ENCODE results near the gene DMD.

DMD gene

GRCh38 chrX:33065415-33065814, 145.9 kb downstream of the DMD start:
- no peak for DNase-seq
- intact Hi-C loops (cut with DNase I): no loop called here

DNA sequence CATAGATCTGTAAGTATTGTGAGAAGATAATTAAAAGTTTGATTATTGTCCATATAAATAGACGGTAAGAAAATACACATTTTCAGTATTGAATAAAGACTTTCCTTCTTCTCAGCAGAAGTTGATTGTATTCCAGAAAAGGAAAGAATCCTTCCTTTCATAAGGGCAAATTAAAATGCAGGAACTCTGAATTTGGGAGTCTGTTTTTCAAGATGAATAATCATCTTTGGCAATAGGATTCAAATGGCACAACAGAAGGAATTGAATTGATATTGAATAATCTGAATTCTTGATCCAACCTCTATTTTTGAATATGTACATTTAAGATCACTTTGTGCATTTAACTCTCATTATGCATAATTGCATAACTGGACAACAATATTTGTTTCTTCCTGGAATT, 149.3 kb downstream of the DMD start:
- intact Hi-C loops (cut with DNase I): no loop called here
- no peak for DNase-seq

- DNase-seq: no peak
Measured at GRCh38 chrX:33053001-33053400, 158.3 kb downstream of the DMD start.

GRCh38 chrX:33045882-33046281, 165.5 kb downstream of the DMD start:
- intact Hi-C loops (cut with DNase I): no loop called here

More at GRCh38 chrX:33053001-33053400, 158.3 kb downstream of the DMD start:
- intact Hi-C loops (cut with DNase I): no loop called here

GRCh38 chrX:33045245-33045644, 166.1 kb downstream of the DMD start:
- intact Hi-C loops (cut with DNase I): no loop called here

More at GRCh38 chrX:33045882-33046281, 165.5 kb downstream of the DMD start:
- DNase-seq: no peak

DNA sequence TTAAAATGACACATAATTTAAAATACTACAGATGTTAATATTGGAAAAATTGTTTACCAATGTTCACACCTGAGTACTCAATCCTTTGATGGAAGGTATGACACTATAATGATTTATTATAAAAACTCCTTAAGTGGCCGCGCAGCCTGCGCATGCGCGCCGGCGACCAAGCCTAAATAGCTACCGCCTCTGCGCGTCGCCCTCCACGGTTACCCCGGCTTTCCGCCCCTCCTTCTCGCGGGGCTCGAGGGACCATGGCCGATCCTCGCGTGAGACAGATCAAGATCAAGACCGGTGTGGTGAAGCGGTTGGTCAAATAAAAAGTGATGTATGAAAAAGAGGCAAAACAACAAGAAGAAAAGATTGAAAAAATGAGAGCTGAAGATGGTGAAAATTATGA, 170.2 kb downstream of the DMD start:
- no peak for DNase-seq
- intact Hi-C loops (cut with DNase I): no loop called here

More at GRCh38 chrX:33045245-33045644, 166.1 kb downstream of the DMD start:
- DNase-seq: no peak

GRCh38 chrX:33032700-33033099, 178.6 kb downstream of the DMD start:
- no peak for DNase-seq
- intact Hi-C loops (cut with DNase I): no loop called here

DNA sequence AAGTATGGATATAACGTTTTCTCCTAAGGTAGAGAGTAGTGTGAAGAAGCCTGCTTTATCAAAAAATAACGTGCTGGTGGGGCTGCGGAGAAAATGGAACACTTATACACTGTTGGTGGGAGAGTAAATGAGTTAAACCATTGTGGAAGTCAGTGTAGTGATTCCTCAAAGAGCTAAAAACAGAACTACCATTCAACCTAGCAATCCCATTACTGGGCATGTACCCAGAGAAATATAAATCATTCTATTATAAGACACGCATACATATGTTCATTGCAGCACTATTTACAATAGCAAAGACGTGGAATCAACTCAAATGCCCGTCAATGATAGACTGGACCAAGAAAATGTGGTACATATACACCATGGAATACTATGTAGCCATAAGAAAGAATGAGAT, 196.4 kb downstream of the DMD start:
- intact Hi-C loops (cut with DNase I): no loop called here
- no peak for DNase-seq

DNA sequence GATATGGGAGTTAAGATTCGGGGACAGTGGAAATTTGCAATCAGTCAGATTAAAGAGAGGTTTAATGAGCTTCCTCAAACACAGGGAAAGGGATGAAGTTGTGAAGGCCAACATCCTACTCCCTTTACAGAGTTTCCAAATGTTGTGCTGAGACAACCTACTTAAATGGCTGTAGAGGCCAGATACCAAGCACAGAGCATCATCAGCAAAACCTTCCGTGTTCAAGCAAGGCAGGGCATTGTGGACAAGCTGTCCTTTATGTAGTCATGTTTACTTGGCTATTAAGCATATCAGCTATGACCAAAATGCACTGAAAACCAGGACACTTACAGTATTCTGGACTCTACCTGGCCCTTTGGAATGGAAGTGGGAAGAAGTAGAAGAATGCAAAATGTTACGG, 197.3 kb downstream of the DMD start:
- intact Hi-C loops (cut with DNase I): no loop called here
- no peak for DNase-seq

DNA sequence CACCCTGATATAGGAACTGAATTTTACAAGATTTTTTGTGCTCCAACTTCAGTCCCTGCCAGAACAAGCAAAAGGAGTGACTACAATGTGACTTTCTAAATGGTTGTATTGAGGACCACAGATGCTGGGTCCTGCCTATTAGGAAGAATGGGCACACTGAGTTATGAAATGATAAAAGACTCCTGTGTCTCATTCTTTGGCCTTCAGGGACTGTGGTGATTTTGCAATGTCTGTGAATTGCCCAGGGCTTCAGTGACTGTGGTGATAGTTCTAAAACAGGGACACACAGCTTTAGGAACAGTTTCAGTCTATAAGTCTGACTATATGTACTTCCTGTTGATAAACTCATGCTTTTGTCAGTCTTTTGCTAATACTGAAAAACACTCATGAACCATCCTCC, 210.2 kb downstream of the DMD start:
- intact Hi-C loops (cut with DNase I): no loop called here
- DNase-seq: no peak

- intact Hi-C loops (cut with DNase I): no loop called here
- no peak for DNase-seq
Measured at GRCh38 chrX:32998776-32999175, 212.6 kb downstream of the DMD start.

- intact Hi-C loops (cut with DNase I): no loop called here
- DNase-seq: no peak
Measured at GRCh38 chrX:32995427-32995826, 215.9 kb downstream of the DMD start.

GRCh38 chrX:32987142-32987541, 224.2 kb downstream of the DMD start:
- DNase-seq: no peak
- intact Hi-C loops (cut with DNase I): no loop called here

DNA sequence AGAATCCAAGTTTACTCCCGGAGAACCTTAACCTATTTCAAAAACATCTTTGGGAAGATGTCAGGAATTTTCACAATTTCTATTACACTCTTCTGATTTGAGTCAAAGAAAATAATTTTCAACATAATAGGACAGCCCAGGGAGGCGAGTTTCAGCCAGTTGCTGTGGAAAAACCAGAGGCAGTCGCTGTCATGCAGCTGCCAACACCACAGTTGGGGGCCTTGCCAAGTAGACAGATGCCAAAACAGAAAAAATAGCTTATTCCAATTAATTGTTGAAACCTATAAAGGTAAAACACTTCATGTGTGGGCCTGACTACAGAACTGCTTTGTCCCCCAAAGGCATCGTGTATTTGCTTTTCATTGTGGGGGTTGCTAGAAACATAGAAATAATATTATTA, 225.8 kb downstream of the DMD start:
- DNase-seq: peak in 26 of 42 donors; percentile 2 to 56 (median 23)
- intact Hi-C loops (cut with DNase I): no loop called here

- intact Hi-C loops (cut with DNase I): no loop called here
- DNase-seq: no peak
Measured at GRCh38 chrX:32966821-32967355, 244.5 kb downstream of the DMD start.

GRCh38 chrX:32954125-32954524, 257.2 kb downstream of the DMD start:
- intact Hi-C loops (cut with DNase I): no loop called here
- no peak for DNase-seq

DNA sequence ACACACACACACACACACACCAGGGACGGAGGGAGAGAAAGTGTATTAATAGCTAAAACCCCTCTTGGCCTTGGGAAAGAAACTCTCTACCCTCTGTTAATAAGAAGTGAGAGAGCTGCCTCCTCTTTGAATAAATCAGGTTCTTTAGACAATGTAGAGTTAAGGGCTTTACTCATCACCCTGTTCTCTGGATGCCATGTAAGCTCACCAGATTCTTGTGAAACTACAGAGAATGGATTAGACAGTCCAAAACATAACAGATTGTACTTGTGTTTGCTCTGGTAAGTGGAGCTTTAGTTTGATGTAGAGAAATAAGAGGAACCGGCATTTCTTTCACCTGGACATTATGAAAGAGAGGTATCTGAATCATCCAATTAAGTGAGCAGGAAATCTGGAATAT, 263.2 kb downstream of the DMD start:
- intact Hi-C loops (cut with DNase I): no loop called here

GRCh38 chrX:32937043-32937442, 274.3 kb downstream of the DMD start:
- no peak for DNase-seq
- intact Hi-C loops (cut with DNase I): no loop called here

More for the DNA sequence above, 263.2 kb downstream of the DMD start:
- DNase-seq: no peak

DNA sequence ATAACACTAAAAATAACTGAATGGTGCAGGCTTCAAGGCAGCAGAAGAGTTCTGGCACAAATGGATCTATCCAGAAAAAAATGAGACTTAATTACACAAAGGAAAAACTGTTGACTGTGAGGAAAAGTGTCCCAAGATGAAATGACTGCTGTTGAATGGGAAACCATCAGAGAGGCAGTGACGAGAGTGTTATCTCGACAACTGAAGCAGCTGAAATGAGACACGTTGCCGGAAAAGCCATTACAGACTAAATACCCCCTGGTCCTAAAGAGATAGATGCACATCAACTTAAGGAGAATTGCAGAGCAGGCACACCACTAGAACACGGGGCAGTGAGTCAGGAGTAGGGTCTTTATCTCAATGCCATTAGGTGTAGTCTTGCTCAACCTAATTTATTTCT, 277.8 kb downstream of the DMD start:
- DNase-seq: no peak
- intact Hi-C loops (cut with DNase I): no loop called here

DNA sequence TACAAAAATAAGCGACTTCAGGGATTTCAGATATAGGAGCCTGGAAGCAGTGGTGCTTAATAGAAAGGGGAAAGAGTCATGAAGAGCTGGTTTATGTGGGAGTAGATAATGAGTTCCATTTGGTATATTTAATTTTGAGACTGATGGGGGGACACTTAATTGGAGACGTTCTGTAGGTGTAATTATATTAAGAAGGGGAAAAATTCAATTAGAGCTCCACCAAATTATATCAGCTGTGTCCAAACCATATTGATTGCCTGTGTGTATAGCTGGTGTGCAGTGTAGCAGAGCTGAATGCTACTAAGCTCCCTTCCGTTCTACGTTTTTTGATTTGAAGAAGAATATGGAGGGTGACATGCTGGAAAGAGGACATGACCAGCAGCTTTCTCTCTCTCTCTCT, 282.3 kb downstream of the DMD start:
- no peak for DNase-seq
- intact Hi-C loops (cut with DNase I): no loop called here

- intact Hi-C loops (cut with DNase I): no loop called here
- no peak for DNase-seq
Measured at GRCh38 chrX:32896088-32896487, 315.3 kb downstream of the DMD start.

DNA sequence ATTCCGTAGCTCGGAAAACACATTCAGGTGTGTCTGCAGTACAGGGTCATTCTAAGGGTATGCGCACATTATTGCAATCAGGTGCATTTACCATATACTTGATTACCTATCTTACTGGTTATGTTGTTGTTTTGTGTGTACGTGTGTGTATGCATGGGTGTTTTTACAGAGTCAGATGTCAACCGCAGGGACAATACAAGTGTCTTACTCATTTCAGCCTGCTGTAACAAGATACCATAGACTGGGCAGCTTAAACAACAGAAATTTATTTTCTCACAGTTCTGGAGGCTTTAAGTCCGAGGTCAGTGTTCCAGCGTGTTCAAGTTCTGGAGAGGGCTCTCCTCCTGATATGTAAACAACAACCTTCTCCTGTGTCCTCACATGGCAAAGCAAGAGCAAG, 316.7 kb downstream of the DMD start:
- DNase-seq: no peak
- intact Hi-C loops (cut with DNase I): no loop called here

All from head of caudate nucleus (tissue), 42 donors.